Activated CD8-positive, alpha-beta memory T cell treated with anti-CD3 and anti-CD28 coated beads, Interleukin-2, amount 50 U/mL, for 24 hours (primary cell): ENCODE results near the gene NOP9.
A peak's percentile ranks its signal among the peaks of the same experiment; 100 is the strongest.

Experiments used
- DNase-seq: peaks from one replicate; pipeline ENCODE4 v3.0.0-alpha.2; 2020; ENCODE audit errors: extremely low read depth

Gene NOP9

DNA sequence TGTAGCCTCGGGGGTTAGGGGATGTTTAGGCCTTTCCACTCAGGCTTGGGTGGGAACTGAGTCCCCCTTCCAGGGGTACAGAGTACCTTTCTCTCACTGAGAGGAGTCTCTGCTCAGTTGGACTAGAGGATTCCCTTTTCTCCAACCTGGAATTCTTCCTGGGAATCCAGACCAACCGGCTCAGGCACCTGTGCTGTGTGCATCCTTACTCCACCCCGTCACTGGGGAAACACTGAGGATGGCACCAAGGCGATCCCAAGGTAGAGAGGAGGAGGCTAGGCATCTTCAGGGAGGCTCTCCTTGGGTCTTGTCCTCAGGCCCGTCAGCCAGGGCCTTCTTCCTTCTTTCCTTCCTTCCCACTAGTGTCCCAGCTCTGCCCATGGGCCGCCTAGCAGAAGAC lies 35.8 kb upstream of the NOP9 start:
- no peak for DNase-seq

DNA sequence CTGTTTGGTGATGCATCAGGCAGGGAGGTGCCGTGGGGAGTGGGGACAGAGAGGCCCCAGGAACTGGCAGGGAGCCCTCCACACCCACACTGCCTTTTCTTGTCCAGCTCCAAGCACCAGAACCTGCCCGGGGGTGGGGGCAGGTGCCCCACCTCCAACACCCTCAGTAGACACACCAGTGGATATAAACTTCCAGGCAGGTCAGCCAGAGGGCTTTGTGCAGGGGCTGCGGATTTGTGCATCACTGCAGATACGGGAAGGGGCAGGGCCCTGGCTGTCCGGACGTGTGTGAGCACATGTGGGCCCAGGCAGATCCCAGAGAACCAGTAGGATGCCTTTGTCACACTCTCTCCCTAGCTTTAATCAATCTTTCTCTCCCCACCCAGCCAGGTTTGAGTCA lies 35.4 kb upstream of the NOP9 start:
- no peak for DNase-seq

DNA sequence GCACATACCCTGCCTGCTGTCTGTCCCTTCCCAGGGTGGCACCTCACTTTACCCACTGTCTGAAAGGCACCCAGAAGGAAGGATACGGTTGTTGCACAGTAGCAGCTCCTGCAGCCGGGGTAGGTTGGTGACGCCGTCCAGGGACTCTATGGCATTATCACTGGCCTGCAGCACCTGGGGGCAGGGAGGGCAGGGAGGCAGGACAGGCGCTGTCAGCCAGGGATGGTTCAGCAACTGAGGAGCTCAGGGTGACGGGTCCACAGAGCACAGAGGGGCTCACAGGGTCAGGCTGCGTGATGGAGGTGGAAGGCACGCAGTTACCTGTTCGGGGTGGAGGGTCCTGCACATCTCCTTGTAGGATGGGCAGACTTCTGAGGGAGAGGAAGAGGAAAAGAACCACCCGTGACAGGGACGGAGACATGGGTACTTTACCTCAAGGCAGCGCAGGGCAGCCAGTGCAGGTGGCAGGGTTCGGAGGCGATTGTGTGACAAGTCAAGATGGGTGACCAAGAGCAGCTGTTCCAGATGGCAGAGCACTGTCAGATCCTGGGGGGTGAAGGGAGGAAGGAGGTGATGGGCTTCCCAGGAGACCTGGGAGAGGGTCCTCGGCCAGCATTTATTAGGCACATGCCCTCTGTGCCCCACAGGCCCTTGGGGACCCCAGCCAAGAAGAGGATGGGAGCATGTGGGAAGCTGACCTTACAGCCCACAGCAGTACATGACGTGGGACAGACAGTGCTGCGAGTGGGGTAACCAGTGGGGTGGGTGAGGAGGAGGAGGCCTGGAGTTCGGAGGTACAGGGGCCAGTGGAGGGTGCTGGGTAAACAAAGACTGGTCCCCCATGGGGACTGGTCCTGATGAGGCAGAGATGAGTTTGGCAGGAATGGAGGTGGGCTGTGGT lies 33.1 kb upstream of the NOP9 start:
- DNase-seq: no peak

DNA sequence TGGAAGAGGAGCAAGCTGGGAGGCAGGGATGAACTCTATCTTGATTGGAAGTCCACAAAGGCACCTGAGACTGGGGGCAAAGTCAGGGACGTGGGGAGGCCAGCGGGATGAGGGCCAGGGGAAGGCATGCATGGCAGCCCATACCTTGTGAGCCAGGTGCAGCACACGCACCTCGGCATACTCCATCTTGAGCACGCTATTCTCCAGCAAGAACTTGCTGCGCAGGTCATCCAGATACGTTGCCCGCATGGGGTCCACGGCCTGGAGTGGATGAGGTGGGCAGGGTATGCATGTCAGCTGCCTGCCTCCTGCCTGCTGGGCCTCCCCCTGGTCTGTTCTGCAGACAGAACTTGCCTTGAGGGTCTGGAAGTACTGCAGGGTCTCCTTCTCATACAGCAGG lies 32.1 kb upstream of the NOP9 start:
- DNase-seq: no peak

DNA sequence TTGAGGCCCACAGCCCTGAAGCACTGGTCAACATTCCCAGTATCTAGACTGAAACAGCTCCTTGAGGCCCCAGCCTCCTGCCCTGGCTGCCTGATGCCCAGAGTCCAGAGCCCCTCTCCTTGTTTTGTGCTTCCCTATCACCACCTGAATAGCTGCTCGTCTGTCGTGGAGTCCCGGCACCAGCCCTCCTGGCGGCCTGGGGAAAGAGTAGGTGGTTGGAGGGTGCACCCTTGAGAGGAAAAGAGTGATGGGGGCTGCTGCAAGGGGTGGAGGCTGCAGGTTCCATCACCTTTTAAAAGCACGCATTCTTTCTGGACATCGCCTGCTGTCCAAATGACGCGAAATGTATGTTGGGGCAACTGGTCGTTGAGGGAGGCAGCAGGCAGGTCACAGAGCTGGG lies 31.4 kb upstream of the NOP9 start:
- DNase-seq: no peak

DNA sequence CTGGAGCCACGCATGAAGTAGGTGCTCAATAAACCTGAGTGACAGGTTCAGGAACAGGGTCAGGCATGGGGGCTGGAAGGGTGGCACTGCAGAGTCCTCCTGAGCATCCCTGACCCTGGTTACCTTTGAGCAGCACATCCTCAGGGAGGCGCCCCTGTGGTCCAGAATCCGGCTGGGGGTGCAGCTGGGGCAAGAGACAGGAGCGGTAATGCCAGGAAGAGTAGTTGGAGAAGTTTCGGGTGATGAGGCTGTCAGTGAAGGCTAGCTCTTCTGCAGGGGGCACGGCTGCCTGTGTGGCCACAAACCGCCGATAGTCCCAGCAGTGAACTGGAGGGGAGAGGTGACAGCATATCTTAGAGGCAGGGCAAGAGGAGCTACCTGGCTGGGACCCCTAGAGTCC lies 30.3 kb upstream of the NOP9 start:
- DNase-seq: no peak

DNA sequence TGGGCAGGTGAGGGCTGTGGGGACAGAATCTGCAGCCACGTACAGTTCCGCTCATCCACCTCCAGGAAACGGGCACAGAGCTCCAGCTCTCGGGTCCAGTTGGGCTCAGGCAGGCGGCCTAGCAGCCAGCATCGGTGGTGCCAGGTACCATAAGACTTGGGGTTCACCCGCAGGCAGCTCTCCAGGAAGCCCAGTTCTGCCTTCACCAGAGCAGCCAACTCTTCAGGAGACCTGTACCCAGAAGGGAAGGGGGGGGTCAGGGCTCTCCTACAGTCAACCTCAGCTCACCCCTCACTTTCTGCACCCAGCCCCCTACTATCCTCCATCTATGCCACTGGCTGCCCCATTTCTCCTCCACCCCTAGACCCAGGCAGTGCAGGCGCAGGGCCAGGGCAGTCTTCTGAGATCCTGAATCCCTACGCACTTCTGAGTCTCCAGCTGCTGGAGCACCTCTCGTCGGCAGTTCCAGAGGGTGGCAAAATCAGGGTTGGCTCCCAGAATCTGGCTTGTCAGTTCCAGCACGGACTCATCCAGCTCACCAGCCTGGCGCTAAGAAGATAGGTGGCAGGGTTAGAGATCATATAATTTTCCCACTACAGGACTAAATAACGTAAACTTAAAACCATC lies 29.6 kb upstream of the NOP9 start:
- DNase-seq: no peak

DNA sequence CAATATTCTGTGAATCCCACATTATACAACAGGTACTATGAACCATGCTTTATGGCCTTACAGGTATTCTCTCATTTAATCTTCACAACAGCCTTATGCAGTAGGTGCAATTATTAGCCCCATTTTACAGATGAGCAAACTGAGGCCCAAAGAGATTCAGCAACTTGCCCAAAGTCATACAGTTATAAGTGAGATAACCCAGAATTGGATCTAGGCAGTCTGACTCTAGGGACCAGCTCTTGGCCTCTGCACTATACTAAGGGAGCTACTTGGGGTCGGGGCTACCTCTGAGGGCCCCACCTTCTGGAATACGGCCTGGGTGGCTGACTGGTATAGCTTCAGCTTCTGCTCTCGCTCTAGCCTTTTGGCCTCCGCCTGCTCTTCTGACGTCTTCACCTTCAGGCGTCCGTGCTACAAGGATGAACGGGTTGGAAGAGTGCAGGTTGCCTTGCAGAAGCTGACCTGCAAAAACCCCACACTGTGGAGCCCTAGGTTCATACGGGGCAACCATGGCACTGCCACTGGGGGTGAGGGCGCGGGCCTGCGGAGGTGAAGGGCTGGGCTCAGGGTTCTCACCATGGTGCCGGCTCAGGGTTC lies 29.0 kb upstream of the NOP9 start:
- no peak for DNase-seq

DNA sequence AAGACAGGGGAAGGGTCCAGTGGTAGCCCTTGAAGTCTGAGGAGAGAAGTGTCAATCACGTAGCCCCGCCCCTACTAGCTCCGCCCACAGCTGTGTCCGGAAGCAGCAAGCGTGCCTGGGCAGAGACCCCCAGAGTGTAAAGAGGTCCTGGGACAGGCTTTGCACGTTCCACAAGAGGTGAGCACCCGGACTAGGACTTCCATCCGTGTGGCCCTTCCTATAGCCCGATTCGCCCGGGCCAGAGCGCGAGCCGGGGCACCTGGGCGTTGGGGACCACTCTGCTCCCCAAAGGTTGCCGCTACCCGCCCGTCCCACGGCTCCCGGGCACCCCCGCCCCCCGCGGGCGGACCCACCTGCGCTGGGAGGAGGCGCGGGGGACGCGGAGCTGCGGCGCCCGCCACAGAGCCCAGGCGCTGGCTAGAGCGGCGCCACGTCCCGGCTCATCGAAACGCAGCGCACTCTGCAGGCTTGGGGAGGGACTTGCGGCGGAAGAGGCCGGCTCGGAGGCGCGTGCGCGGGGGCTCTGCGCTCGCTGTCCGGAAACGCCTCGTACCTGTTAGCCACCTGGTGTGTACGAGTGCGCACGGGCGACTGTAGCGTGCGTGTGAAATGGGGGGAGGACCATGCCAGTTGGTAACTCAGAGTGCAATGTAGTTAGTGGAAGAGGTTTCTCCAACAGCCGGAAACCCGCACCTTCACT lies 28.4 kb upstream of the NOP9 start, which contains the start of gene RABGGTA:
RABGGTA (minus strand) TSS at position 464 of the 700 bp plus-strand sequence. CDS start 482 bp downstream, outside the sequence.
- peak; percentile 57 for DNase-seq

DNA sequence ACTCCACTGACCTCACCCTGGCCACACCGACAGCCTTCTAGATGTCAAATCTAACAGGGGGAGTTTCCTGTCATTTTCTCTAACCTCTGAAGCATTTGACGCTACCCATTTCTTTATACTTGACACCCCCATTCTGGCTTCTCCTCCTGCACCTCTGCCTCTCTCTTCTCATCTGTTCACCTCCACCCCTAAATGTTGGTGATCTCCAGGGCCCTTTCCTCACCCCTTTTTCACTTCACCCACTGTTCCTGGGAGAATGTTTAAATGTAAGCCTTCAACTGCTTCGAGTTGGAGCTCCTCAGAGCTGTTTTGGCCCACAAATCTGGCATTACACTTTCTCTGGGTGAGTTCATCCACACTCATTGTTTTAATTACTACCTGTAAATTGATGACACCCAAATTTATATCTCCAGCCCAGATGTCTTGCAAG lies 27.8 kb upstream of the NOP9 start:
- no peak for DNase-seq

DNA sequence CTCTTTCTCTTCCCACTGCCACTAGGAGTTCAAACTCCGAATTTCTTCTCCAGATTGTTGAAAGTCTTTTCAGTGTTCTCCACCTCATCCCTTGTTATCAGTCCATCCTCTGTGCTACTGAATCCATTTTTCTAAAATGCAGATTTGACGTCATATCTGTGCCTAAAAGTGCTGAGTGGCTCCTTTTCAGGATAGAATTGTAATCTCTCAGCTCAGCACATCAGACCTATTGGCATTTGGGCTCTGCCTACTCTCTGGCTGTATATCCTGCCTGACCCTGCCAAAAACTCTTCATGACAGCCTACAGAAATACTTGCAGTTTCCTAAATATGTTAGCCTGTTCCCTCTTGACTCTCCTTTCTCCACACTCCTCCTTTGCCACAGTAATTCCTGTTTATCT lies 27.2 kb upstream of the NOP9 start:
- no peak for DNase-seq

DNA sequence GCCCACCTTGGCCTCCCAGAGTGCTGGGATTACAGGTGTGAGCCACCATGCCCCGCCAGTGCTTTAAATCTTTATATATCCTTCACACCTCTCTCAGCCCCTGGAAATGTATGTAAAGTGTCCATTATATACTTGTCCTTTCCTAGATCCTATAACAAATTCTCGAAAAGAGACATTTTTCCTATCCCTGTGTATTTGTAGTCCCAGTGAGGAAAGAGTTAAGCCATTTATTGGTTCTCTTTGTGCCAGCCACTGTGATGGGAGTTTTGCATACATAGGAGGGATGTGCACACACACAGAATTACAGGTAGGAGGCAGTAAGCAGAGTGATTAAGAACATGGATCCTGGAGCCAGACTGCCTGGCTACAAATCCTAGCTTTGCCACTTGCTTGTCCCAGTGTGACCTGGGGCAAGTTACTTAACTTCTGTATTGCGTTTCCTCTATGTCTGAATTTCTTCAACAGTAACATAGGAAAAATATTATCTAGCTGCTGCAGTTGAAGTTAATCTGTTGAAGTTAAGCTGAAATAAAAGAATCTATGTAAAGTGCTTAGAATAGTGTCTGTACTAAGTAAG lies 26.1 kb upstream of the NOP9 start:
- no peak for DNase-seq

DNA sequence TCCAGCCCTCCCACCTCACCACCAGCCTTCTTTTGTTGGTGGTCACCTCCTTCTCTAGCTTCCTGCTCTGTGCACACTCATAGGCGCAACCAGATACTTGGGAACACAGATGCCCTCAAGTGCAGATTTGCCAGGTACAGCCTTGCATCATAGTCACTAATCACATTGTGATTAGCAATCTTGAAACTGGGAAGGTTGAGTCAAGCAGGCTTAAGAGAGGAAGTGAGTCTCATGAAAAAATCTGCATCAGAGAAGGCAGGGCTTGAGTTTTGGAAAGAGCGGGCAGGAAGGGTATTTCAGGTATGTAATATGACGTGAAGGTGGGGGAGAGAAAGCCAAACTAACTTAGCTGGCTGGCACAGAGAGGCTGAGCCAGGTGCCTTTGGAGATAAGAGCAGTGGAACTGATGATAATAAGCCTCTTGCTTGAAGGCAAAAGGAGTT lies 25.5 kb upstream of the NOP9 start:
- DNase-seq: no peak

DNA sequence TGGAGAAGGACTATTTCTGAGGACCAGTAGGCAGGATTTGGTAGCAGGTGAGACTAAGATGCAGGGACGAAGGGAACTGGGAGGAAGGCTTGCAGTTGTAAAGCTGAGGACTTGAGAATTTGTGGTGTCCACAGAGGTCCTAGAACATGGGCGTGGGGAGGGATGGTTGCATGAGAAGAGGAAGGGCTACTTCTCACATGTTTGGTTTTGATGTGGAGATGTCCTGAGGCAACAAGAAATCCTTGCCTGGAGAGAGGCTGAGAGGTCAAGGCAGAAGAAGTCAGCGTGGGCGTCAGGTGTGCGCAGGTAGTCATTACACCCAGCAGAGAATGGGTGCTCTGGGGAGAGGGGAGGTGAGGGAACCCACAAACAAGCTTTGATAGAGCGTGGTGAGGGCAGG lies 22.6 kb upstream of the NOP9 start:
- no peak for DNase-seq

DNA sequence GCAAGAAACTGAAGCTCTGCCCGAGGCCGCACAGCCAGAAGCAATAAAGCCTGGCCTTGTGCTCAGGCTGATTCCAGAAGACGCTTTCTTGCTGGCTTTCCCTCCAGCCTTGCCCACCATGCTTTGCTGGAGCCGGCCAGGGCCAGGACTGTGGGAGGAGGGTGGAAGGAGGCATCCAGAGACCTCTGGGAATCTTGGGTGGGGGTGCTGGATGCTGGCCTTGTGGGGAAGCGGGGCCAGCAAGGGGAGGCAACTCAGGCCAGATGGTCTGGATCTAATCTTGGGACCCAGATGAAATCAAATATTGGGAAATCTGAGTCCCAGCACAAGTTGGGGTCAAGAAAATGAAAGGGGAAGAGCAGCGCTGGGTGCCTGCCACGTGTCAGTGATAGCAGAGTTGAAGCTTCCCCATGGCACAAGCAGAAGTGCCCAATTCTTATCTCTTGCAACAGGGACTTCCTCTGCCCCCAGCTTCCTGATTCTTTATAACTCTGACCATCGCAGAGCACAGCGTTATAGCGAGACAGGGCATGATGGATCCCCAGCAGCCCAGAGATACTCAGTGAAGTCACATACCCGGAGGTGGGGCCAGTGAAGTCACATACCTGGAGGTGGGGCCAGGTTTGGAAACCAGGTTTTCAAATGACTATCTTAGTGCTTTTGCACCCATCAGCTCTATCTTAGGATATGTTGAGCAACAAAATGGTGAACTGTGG lies 21.9 kb upstream of the NOP9 start:
- no peak for DNase-seq

DNA sequence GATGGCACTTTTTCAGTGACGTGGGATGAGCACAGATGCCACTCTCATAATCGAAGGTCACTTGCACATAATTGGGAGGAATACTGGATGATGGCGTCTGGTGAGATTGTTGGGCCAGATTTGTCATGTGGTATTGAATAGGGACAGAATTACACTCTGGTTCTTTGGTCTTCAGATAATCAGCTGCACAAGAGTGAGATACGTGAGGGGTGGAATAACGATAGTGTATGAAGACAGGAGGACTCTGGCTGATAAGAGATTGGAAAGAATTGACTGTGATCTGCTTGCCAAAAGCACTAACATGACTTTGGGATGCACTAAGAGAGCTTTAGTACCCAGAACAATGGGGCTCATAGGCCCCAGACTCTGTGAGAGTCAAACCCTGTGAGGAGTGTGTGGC lies 21.2 kb upstream of the NOP9 start:
- no peak for DNase-seq

DNA sequence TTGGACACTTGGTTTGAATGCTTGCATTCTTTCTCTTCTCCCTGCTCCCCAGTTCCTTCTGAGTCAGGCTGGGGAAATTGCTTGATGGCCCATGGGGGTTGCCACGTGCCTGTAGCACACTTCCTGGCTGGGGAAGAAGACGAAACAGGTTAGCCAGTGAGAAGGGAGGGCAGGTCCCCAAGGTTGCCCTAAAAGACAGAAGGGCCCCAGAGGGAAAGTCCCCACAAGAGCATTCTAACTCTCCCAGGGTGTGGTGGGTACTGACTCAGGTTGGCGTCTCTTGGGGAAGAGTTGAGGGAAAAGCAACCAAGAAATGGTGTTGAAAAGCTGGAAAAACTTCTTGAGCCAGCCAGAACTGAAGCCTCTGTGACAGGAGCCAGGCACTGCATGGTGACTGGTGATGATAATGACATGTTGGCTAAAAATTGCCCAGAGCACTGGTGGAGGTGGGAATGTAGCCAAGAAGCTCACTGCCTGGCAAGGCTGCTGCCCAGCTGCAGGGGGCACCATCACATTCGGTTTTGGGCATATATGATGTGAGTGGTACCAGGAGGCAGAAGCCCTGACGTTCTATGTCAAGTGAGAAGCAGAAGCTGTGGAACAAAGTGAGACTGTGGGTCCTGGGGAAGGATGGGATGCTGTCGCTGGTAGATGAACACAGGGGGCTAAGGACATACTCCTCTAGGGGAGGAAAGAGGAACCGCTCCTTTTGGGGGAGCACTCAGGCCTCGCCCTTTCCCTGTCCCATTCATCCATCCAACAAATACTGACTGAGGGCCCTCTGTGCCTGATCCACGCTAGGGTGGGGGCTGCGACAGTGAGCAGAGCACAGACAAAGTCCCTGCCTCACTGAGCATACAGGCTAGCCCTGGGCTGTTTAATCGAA lies 20.1 kb upstream of the NOP9 start:
- DNase-seq: no peak

DNA sequence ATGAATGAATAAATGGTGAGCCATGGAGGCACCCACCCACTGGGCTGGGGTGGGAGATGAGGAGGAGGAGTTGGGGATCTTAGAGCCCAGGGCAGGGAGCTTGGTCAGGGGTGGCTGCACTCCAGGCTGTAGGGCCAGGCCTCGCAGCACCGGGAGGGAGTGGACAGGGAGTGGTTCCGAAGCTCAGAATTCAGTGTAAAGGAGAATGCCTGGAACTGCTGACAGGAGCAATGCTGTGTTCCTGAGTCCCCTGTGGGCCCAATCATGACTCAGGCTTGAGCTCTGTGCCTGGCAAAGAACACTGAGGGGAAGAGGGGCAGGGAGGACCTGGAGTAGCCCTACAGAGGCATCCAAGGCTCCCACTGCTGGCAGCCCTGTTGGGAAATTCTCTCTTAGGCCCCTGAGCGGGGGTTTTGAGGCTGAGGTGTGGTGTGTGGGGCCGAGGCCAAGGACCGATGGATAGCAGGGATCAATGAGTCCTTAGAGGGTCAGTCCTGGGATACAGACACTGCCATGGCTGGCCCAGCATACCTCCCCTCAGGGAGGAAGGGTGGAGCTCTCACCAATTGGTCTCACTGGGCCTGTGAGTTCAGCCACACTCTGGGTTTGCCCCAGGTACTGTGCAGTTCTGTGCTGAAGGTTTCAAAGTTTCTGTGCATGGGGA lies 18.7 kb upstream of the NOP9 start:
- no peak for DNase-seq

DNA sequence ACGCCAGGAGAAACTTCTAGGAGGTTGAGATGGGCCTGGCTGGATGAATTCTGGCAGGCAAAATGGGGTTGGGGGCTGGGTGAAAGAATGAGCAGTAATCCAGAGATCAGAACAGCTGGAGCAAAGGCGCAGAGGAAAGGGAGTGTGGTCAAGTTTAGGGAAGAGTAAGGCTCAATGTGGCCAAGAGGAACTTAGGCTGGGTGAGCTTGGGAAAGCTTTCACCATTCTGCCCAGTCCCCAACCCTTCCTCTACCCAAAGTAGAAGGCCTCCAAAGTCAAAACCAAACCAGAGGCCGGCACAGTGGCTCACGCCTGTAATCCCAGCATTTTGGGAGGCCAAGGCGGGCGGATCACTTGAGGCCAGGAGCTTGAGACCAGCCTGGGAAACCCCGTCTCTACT lies 18.0 kb upstream of the NOP9 start:
- no peak for DNase-seq

DNA sequence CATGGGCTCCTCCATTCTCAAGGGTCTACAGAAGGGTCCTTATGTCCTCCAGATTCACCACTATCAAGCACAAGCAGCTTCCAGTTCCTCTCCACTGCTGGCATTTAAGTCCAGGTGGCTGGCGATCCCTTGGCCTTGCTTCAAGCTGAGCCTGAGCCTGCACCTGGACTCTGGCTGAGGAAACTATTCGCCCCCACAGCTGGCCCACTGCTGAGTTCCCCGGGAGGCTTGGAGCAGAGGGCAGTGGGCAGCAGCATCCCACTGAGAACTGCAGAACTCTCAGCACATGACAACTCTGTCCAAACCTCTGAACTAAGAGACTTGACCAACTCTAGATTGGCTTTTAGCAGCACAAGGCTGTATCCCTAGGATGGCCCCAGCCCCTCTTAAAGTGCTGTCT lies 16.9 kb upstream of the NOP9 start:
- DNase-seq: no peak
